GM18517 (cell line): ENCODE measurements around the gene MTSS2.
"Not testable (repeated sequence)": the region's sequence is repeated elsewhere in the genome, so short reads cannot be mapped to it uniquely, and the experiment has no call there.

Experiments used
- ATAC-seq: cut with Tn5 transposase; IDR thresholded peaks from one replicate; pipeline ENCODE4 v1.9.1; 2021; ENCODE audit warnings: mild to moderate bottlenecking, moderate library complexity; ENCODE audit not compliant: unreplicated experiment

The MTSS2 gene

GRCh38 chr16:70676675-70677498 lies 9.0 kb downstream of the MTSS2 start:
- ATAC-seq: no peak

- no peak for ATAC-seq
Measured at GRCh38 chr16:70675851-70676513, 9.9 kb downstream of the MTSS2 start.

- no peak for ATAC-seq
Measured at GRCh38 chr16:70674221-70675014, 11.4 kb downstream of the MTSS2 start.

- ATAC-seq: not testable (repeated sequence)
Measured at GRCh38 chr16:70670938-70671337, 14.9 kb downstream of the MTSS2 start.

GRCh38 chr16:70670175-70670574 lies 15.7 kb downstream of the MTSS2 start:
- no peak for ATAC-seq

GRCh38 chr16:70665806-70666735 lies 19.8 kb downstream of the MTSS2 start:
- ATAC-seq: no peak

- no peak for ATAC-seq
Measured at GRCh38 chr16:70665113-70665694, 20.6 kb downstream of the MTSS2 start.

- no peak for ATAC-seq
Measured at GRCh38 chr16:70664325-70665112, 21.3 kb downstream of the MTSS2 start.

- ATAC-seq: no peak
Measured at GRCh38 chr16:70663524-70664324, 22.1 kb downstream of the MTSS2 start.

- no peak for ATAC-seq
Measured at GRCh38 chr16:70662991-70663523, 22.8 kb downstream of the MTSS2 start.

- ATAC-seq: no peak
Measured at GRCh38 chr16:70661918-70662641, 23.8 kb downstream of the MTSS2 start.

GRCh38 chr16:70661534-70661917 lies 24.3 kb downstream of the MTSS2 start:
- ATAC-seq: no peak

GRCh38 chr16:70660672-70661350 lies 25.0 kb downstream of the MTSS2 start:
- ATAC-seq: no peak

GRCh38 chr16:70659953-70660671 lies 25.7 kb downstream of the MTSS2 start:
- ATAC-seq: no peak

- no peak for ATAC-seq
Measured at GRCh38 chr16:70659546-70659945, 26.3 kb downstream of the MTSS2 start.

GRCh38 chr16:70658921-70659320 lies 26.9 kb downstream of the MTSS2 start:
- no peak for ATAC-seq
